ENCODE data around the gene SUSD1. TPM values are rescaled to one million over a fixed set of nuclear protein-coding genes. Genes with fewer than 3 reads are reported as not detected.
A peak's percentile ranks its signal among the peaks of the same experiment; 100 is the strongest.

SUSD1 gene
- total and polyA plus RNA-seq, 2 donors (not counting 3 experiments of a cell fraction or from before 2014, with no cell fraction given): 33.1 to 37.8 TPM

GRCh38 chr9:112013266-112013665, 161.8 kb downstream of the SUSD1 start:
- Histone ChIP-seq H4K20me1 (replicated peaks; ENCODE audit: control insufficient read depth, extremely low read depth, insufficient read depth, low read length) (no peaks in the 10 kb centered on the region), H3K4me3 (replicated peaks in 1 of 3; ENCODE audit: insufficient read depth in 1 of 3, low read depth in 1 of 3, low read length in 3 of 3) (no peak overlapping the region), H3K27me3 (ENCODE audit: control insufficient read depth in 2 of 2, insufficient read depth in 2 of 2, low read length in 2 of 2) (no peaks in the 10 kb centered on the region), H3K9me3 (replicated peaks; ENCODE audit: control insufficient read depth, insufficient read depth, low read length) (no peaks in the 10 kb centered on the region), H2AFZ (ENCODE audit: low read depth, low read length) (peak overlapping the region; percentile 43), H3K36me3 (ENCODE audit: control insufficient read depth in 2 of 2, extremely low read depth in 1 of 2, insufficient read depth in 2 of 2, low read length in 2 of 2) (no peaks in the 10 kb centered on the region), H3K79me2 (ENCODE audit: control insufficient read depth, insufficient read depth, low read length) (no peaks in the 10 kb centered on the region), H3K4me1 (ENCODE audit: control insufficient read depth, extremely low read depth, insufficient read depth, low read length) (peaks cover 22% of the 10 kb centered on the region), H3K9ac (replicated peaks; ENCODE audit: extremely low read depth, insufficient read depth, low read length) (no peak overlapping the region), H3K27ac (ENCODE audit: insufficient read depth, low read depth, low read length) (peak overlapping the region; percentile 95), H3K9me1 (replicated peaks; ENCODE audit: control insufficient read depth, extremely low read depth, insufficient read depth, low read length) (no peaks in the 10 kb centered on the region), H3K4me2 (ENCODE audit: insufficient read depth, low read length) (no peak overlapping the region)
- ChIA-PET POLR2A (no interaction called here), CTCF (interaction anchor here (1.1 to 2.1 kb wide), 2 partner anchors 9 to 98 kb away, joined by 3 to 7 read pairs; no protein-coding TSS in a partner anchor)
- no TSS peak for BruUV-seq (replicated peaks)
- TF ChIP-seq FOS (IDR thresholded peaks at IDR 0.05; ENCODE audit: borderline replicate concordance, insufficient read depth, low read length) (no peak), MAX (IDR thresholded peaks at IDR 0.05; ENCODE audit: insufficient read depth, insufficient read length) (no peak), MYC (IDR thresholded peaks at IDR 0.05; ENCODE audit: low read depth, low read length) (no peak), POLR2AphosphoS5 (IDR thresholded peaks at IDR 0.05; ENCODE audit: insufficient read depth, low read depth, low read length) (no peak), CTCF (IDR thresholded peaks at IDR 0.05; ENCODE audit: extremely low read depth in 1 of 2, insufficient read depth in 1 of 2, low read depth in 1 of 2, low read length in 2 of 2) (no peak), EZH2 (IDR thresholded peaks at IDR 0.05; ENCODE audit: borderline replicate concordance, low read depth, low read length, severe bottlenecking) (no peak), POLR2A (IDR thresholded peaks at IDR 0.05; ENCODE audit: low read depth, low read length) (no peak), GATA2 (IDR thresholded peaks at IDR 0.05; ENCODE audit: insufficient read depth, insufficient read length, low read depth, low read length) (no peak), JUN (IDR thresholded peaks at IDR 0.05; ENCODE audit: borderline replicate concordance, insufficient read depth, insufficient read length, low read depth) (no peak)
- DNase-seq (ENCODE audit: low read depth, low spot score) (no peak), FAIRE-seq (no peak)
- intact Hi-C loops (cut with micrococcal nuclease) (no loop called here), dilution Hi-C loops (cut with MboI; ENCODE audit: extremely low pct_ligation_motif_present, low sequenced_read_pairs) (no loop called here)

All from endothelial cell of umbilical vein (primary cell).